SK-N-SH (cell line): Measurements from ENCODE around the gene MFNG. TPM values are rescaled to one million over a fixed set of nuclear protein-coding genes. Genes with fewer than 3 reads are reported as not detected.

Experiments
- CTCF ChIA-PET: fragments of 300-600, 350-600 bp; formaldehyde crosslinking; extraction: SDS; loops from one replicate; lab custom pipeline; 2021; lab: Yijun Ruan, JAX
- POLR2A ChIA-PET: fragments of 350-600 bp; sonication (Branson Sonifier 250); formaldehyde crosslinking; extraction: SDS; loops from one replicate; lab custom pipeline; 2020; ENCODE audit warnings: antibody characterized with exemption, inconsistent platforms; lab: Yijun Ruan, JAX
- DNase-seq: peaks from one replicate; pipeline ENCODE4 v3.0.0; 2012
- H2AFZ ChIP-seq: fragments of 200-600 bp; sonication (generic); 2 replicates; pipeline ENCODE4 v1.8.1; 2016; ENCODE audit warnings: antibody characterized with exemption, mild to moderate bottlenecking, low read depth
- H3F3A ChIP-seq: fragments of 200-600 bp; sonication (generic); replicated peaks from 2 replicates; pipeline ENCODE3; 2016; ENCODE audit warnings: antibody characterized with exemption, mild to moderate bottlenecking; ENCODE audit not compliant: insufficient read depth
- H3K27ac ChIP-seq, 2 experiments: fragments of 200-500 bp in 1 of 2; fragments of 200-600 bp in 1 of 2; sonication (Bioruptor generic) in 1 of 2; sonication (generic), shearing (Covaris generic) in 1 of 2; 2 replicates each; pipeline versions ENCODE4 v1.5.1 to v1.6.1; 2014 to 2016; ENCODE audit warnings: low read depth in 2 of 2, inconsistent platforms in 1 of 2, low read length in 1 of 2, mild to moderate bottlenecking in 1 of 2, mixed read lengths in 1 of 2
- H3K27me3 ChIP-seq: fragments of 200-600 bp; sonication (generic), shearing (Covaris generic); 2 replicates; pipeline ENCODE4 v1.6.1; 2016; ENCODE audit warnings: mixed run types; ENCODE audit not compliant: insufficient read depth
- H3K36me3 ChIP-seq, 2 experiments: fragments of 200-500 bp in 1 of 2; fragments of 200-600 bp in 1 of 2; sonication (Bioruptor generic) in 1 of 2; sonication (generic) in 1 of 2; replicated peaks in 1 of 2; 2 replicates each; pipeline versions ENCODE3 to v1.5.1; 2014 to 2016; ENCODE audit warnings: low read length in 1 of 2, mild to moderate bottlenecking in 1 of 2; ENCODE audit not compliant: insufficient read depth in 2 of 2, control insufficient read depth in 1 of 2
- H3K4me1 ChIP-seq, 2 experiments: fragments of 200-500 bp in 1 of 2; fragments of 200-600 bp in 1 of 2; sonication (Bioruptor generic) in 1 of 2; sonication (generic), shearing (Covaris generic) in 1 of 2; 2 replicates each; pipeline versions ENCODE4 v1.5.1 to v1.6.1; 2014 to 2016; ENCODE audit warnings: low read depth in 1 of 2, low read length in 1 of 2, mixed run types in 1 of 2; ENCODE audit not compliant: insufficient read depth in 2 of 2, control insufficient read depth in 1 of 2
- H3K4me2 ChIP-seq: fragments of 200-600 bp; sonication (generic), shearing (Covaris generic); 2 replicates; pipeline ENCODE4 v1.6.1; 2017; ENCODE audit warnings: mixed run types
- H3K4me3 ChIP-seq, 2 experiments: fragments of 200-500 bp in 1 of 2; fragments of 200-600 bp in 1 of 2; sonication (Bioruptor generic) in 1 of 2; sonication (generic), shearing (Covaris generic) in 1 of 2; 2 replicates each; pipeline versions ENCODE4 v1.5.1 to v1.8.1; 2014 to 2016; ENCODE audit warnings: low read depth in 2 of 2, inconsistent platforms in 1 of 2, low read length in 1 of 2, mild to moderate bottlenecking in 1 of 2, mixed read lengths in 1 of 2, moderate library complexity in 1 of 2
- H3K79me2 ChIP-seq: fragments of 200-600 bp; sonication (generic); 2 replicates; pipeline ENCODE4 v1.8.1; 2017; ENCODE audit warnings: mild to moderate bottlenecking; ENCODE audit not compliant: insufficient read depth
- H3K9ac ChIP-seq: fragments of 200-600 bp; sonication (generic); 2 replicates; pipeline ENCODE4 v1.6.1; 2017; ENCODE audit warnings: mixed run types
- H3K9me2 ChIP-seq: fragments of 200-600 bp; sonication (generic); 2 replicates; pipeline ENCODE4 v1.6.1; 2017; ENCODE audit warnings: mixed run types
- H3K9me3 ChIP-seq: fragments of 200-600 bp; sonication (generic); 2 replicates; pipeline ENCODE4 v1.6.1; 2017; ENCODE audit warnings: mixed run types, mild to moderate bottlenecking, moderate library complexity
- H4K20me1 ChIP-seq: fragments of 200-600 bp; sonication (generic); 2 replicates; pipeline ENCODE4 v1.6.1; 2017; ENCODE audit warnings: mild to moderate bottlenecking, mixed run types; ENCODE audit not compliant: insufficient read depth
- CHD2 ChIP-seq: fragments of 150-350 bp; IDR thresholded peaks from 2 replicates; pipeline ENCODE4 v1.6.1; 2018; ENCODE audit warnings: low read length; ENCODE audit not compliant: partially characterized antibody
- CTCF ChIP-seq: fragments of 200-600 bp; sonication (generic); IDR thresholded peaks from 2 replicates; pipeline ENCODE4 v1.6.1; 2017; ENCODE audit warnings: antibody characterized with exemption, mild to moderate bottlenecking, moderate library complexity
- EZH2phosphoT487 ChIP-seq: fragments of 200-600 bp; sonication (generic); IDR thresholded peaks from 2 replicates; pipeline ENCODE4 v1.6.1; 2017; ENCODE audit warnings: low read depth, mixed run types, mild to moderate bottlenecking, antibody characterized with exemption, moderate library complexity, borderline replicate concordance
- GABPA ChIP-seq: IDR thresholded peaks from 2 replicates; pipeline ENCODE4 v1.4.0; 2012; ENCODE audit warnings: low read depth, mild to moderate bottlenecking
- GATA2 ChIP-seq: sonication (generic); formaldehyde crosslinking; IDR thresholded peaks from 2 replicates; pipeline ENCODE4 v1.5.0; 2020; ENCODE audit warnings: mild to moderate bottlenecking, missing genetic modification reagents
- POLR2AphosphoS5 ChIP-seq: IDR thresholded peaks from 2 replicates; pipeline ENCODE4 v1.6.1; 2012; ENCODE audit warnings: low read depth, low read length
- RAD21 ChIP-seq: IDR thresholded peaks from 2 replicates; pipeline ENCODE4 v1.6.1; 2012; ENCODE audit warnings: mild to moderate bottlenecking, low read length
- RCOR1 ChIP-seq: fragments of 150-350 bp; IDR thresholded peaks from 2 replicates; pipeline ENCODE4 v1.6.1; 2017; ENCODE audit warnings: antibody characterized with exemption, low read length
- RFX5 ChIP-seq: IDR thresholded peaks from 2 replicates; pipeline ENCODE4 v1.6.1; 2012; ENCODE audit warnings: mild to moderate bottlenecking, improper control_type of control experiment, low read length
- SMC3 ChIP-seq: IDR thresholded peaks from 2 replicates; pipeline ENCODE4 v1.6.1; 2012; ENCODE audit warnings: low read depth, low read length, improper control_type of control experiment
- WGBS: methylation state at CpG from one replicate; pipeline ENCODE4 v1.1.6; 2017; ENCODE audit warnings: low lambda C conversion rate; 5-methylcytosine and 5-hydroxymethylcytosine counted together
- polyA plus RNA-seq, 3 experiments: library from polyadenylated mRNA; depleted of rRNA; stranded (reverse); fragments of >200 nt; gene quantifications; 2 replicates each; pipeline ENCODE4 v1.2.3, GENCODE V29; 2012
- TF ChIP-seq, protein P1 (sequence below): IDR thresholded peaks from 2 replicates; pipeline ENCODE4 v1.6.1; 2012; ENCODE audit warnings: mild to moderate bottlenecking, low read depth, low read length, moderate library complexity

Gene MFNG
- polyA plus RNA-seq, 1 of the 3 experiments (the other 2 are of a cell fraction) = 0.18 TPM

- H3K27me3 ChIP-seq = no peaks in the 10 kb centered on the region
- no peaks in the 10 kb centered on the region for H3K9me3 ChIP-seq
- no peaks in the 10 kb centered on the region for H3K36me3 ChIP-seq
- 26% methylated on average over 2 of the region's 4 CpGs for WGBS
- peak; percentile 85 for DNase-seq
- TF ChIP-seq EZH2phosphoT487 = no peak
- TF ChIP-seq POLR2AphosphoS5 = no peak
- no peak for TF ChIP-seq GABPA
- peak; percentile 98 for TF ChIP-seq RAD21
- no peak for TF ChIP-seq RCOR1
- no peak for TF ChIP-seq CHD2
- TF ChIP-seq, protein P1, sequence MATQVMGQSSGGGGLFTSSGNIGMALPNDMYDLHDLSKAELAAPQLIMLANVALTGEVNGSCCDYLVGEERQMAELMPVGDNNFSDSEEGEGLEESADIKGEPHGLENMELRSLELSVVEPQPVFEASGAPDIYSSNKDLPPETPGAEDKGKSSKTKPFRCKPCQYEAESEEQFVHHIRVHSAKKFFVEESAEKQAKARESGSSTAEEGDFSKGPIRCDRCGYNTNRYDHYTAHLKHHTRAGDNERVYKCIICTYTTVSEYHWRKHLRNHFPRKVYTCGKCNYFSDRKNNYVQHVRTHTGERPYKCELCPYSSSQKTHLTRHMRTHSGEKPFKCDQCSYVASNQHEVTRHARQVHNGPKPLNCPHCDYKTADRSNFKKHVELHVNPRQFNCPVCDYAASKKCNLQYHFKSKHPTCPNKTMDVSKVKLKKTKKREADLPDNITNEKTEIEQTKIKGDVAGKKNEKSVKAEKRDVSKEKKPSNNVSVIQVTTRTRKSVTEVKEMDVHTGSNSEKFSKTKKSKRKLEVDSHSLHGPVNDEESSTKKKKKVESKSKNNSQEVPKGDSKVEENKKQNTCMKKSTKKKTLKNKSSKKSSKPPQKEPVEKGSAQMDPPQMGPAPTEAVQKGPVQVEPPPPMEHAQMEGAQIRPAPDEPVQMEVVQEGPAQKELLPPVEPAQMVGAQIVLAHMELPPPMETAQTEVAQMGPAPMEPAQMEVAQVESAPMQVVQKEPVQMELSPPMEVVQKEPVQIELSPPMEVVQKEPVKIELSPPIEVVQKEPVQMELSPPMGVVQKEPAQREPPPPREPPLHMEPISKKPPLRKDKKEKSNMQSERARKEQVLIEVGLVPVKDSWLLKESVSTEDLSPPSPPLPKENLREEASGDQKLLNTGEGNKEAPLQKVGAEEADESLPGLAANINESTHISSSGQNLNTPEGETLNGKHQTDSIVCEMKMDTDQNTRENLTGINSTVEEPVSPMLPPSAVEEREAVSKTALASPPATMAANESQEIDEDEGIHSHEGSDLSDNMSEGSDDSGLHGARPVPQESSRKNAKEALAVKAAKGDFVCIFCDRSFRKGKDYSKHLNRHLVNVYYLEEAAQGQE = no peak
- peak; percentile 97 for TF ChIP-seq SMC3
- no peak for TF ChIP-seq RFX5
- peak; percentile 96 for TF ChIP-seq CTCF
- TF ChIP-seq, all 33 proteins: peak for 3
- Histone ChIP-seq H3K9me2 (no peaks in the 10 kb centered on the region), H3K9ac (no peak overlapping the region), H3K4me1 (peaks cover 8 to 16% of the 10 kb centered on the region in 2 experiments; a peak in 2 of 4 replicates), H3K4me2 (no peak overlapping the region), H4K20me1 (no peaks in the 10 kb centered on the region), H3K79me2 (no peaks in the 10 kb centered on the region), H3K4me3 (no peak overlapping the region; a peak in 1 of 4 replicates), H2AFZ (no peak overlapping the region), H3F3A (peaks cover 11% of the 10 kb centered on the region), H3K27ac (no peak overlapping the region)
- ChIA-PET POLR2A (no interaction called here), CTCF (interaction anchor here (0.6 to 9.3 kb wide), 44 partner anchors 8 to 251 kb away, joined by 3 to 203 read pairs (median 4); partner anchors contain the start of genes CARD10, ELFN2 and RAC2)
Measured at GRCh38 chr22:37457093-37457893, 28.9 kb downstream of the MFNG start.

GRCh38 chr22:37456346-37456745, 29.8 kb downstream of the MFNG start:
- H4K20me1 ChIP-seq = no peaks in the 10 kb centered on the region
- peaks cover 11% of the 10 kb centered on the region for H3F3A ChIP-seq
- H3K79me2 ChIP-seq = no peaks in the 10 kb centered on the region
- H3K27ac ChIP-seq = no peak overlapping the region
- H3K9me2 ChIP-seq = no peaks in the 10 kb centered on the region
- ChIA-PET POLR2A (no interaction called here), CTCF (interaction anchor here (0.6 to 9.3 kb wide), 29 partner anchors 7 to 386 kb away, joined by 3 to 203 read pairs (median 4); partner anchors contain the start of genes CARD10 and ELFN2)
- H3K9me3 ChIP-seq = no peaks in the 10 kb centered on the region
- 90% methylated on average over 16 of the region's 17 CpGs for WGBS
- no peak overlapping the region for H2AFZ ChIP-seq
- no peak overlapping the region for H3K4me3 ChIP-seq
- no peak overlapping the region for H3K9ac ChIP-seq
- H3K36me3 ChIP-seq = no peaks in the 10 kb centered on the region
- peaks cover 0 to 16% of the 10 kb centered on the region in 2 experiments; a peak in 1 of 4 replicates for H3K4me1 ChIP-seq
- no peak for DNase-seq
- TF ChIP-seq POLR2AphosphoS5 (no peak), GATA2 (no peak)
- H3K27me3 ChIP-seq = no peaks in the 10 kb centered on the region
- peak overlapping the region; percentile 55; the same call in 1 of the 2 replicates for H3K4me2 ChIP-seq
